ENCODE results near the gene ETF1. TPM values are rescaled to one million over a fixed set of nuclear protein-coding genes. Genes with fewer than 3 reads are reported as not detected.

Gene ETF1
- total and polyA plus RNA-seq, 9 of the 15 experiments (the other 6 are each of a cell fraction or from before 2014, with no cell fraction given), result 53.7 to 209 (median 164) TPM

- TF ChIP-seq RERE (CRISPR knock-in tag; IDR thresholded peaks at IDR 0.05; ENCODE audit: borderline replicate concordance) (no peak), JUNB (CRISPR knock-in tag; conservative IDR thresholded peaks at IDR 0.05) (no peak), ZFP1 (CRISPR knock-in tag; IDR thresholded peaks at IDR 0.05) (no peak), CGGBP1 (CRISPR knock-in tag; IDR thresholded peaks at IDR 0.05) (no peak), HLTF (IDR thresholded peaks at IDR 0.05) (no peak), FOXP1 (CRISPR knock-in tag; IDR thresholded peaks at IDR 0.05) (no peak), CHD2 (IDR thresholded peaks at IDR 0.05; ENCODE audit: low read depth, low read length) (peak; percentile 42), ZNF184 (CRISPR knock-in tag; IDR thresholded peaks at IDR 0.05) (no peak), E2F6 (IDR thresholded peaks at IDR 0.05; ENCODE audit: borderline replicate concordance in 1 of 2, extremely low read depth in 1 of 2, insufficient read depth in 1 of 2, insufficient read length in 1 of 2, low read depth in 1 of 2, low read length in 1 of 2, poor library complexity in 1 of 2, severe bottlenecking in 1 of 2) (no peak), ZNF518B (CRISPR knock-in tag; IDR thresholded peaks at IDR 0.05) (no peak), FOSL1 (tag; conservative IDR thresholded peaks at IDR 0.05) (no peak), ZNF445 (CRISPR knock-in tag; IDR thresholded peaks at IDR 0.05; ENCODE audit: low read depth) (no peak)
- TF ChIP-seq, protein P1, sequence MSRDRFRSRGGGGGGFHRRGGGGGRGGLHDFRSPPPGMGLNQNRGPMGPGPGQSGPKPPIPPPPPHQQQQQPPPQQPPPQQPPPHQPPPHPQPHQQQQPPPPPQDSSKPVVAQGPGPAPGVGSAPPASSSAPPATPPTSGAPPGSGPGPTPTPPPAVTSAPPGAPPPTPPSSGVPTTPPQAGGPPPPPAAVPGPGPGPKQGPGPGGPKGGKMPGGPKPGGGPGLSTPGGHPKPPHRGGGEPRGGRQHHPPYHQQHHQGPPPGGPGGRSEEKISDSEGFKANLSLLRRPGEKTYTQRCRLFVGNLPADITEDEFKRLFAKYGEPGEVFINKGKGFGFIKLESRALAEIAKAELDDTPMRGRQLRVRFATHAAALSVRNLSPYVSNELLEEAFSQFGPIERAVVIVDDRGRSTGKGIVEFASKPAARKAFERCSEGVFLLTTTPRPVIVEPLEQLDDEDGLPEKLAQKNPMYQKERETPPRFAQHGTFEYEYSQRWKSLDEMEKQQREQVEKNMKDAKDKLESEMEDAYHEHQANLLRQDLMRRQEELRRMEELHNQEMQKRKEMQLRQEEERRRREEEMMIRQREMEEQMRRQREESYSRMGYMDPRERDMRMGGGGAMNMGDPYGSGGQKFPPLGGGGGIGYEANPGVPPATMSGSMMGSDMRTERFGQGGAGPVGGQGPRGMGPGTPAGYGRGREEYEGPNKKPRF (IDR thresholded peaks at IDR 0.05; ENCODE audit: low read depth, low read length), result no peak
These were observed 74.7 kb downstream of the ETF1 start (continued) for GRCh38 chr5:138468133-138468965.
